ENCODE measurements around the gene FBXO31.

Gene FBXO31

DNA sequence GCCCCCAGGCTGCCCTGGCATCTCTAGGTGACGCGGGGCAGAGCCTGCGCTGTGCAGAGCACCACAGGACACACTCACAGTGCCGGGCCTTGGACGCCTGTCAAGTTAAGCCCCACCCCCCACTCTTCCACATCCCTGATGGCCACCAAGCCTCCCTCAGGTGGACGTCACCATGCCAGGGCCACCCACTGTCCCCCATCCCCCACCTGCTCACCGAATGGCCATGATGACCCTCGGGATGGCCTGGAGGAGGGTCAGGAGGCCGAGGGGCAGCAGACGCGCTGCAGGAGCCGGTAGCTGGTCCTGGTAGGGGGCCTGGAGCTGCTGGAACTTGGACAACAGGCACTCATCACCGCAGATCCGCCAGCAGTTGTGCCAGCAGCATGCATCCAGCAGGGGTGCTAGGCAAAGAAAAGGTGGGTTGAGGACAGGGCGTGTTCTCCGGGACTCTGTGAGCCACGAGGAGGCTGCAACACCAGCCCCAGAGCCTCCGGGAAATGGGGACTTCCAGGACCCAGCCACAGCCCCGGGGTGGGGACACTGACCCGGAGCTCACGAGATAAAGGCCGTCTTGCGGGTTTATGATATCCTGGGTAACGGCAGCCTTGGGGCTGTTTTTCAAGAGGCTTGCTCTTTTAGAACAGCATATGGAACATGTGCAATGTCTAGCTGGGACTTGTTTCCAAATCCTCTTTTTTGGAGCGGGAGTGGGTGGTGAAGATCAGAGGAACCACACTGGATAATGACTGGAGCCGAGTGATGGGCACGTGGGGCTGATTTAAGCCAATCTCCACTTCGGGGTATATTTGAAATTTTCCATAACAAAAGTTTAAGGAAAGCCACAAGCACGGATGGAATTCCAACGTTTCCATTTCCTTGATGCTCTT is 77.8 kb downstream of the FBXO31 start:
- no peak for DNase-seq

DNA sequence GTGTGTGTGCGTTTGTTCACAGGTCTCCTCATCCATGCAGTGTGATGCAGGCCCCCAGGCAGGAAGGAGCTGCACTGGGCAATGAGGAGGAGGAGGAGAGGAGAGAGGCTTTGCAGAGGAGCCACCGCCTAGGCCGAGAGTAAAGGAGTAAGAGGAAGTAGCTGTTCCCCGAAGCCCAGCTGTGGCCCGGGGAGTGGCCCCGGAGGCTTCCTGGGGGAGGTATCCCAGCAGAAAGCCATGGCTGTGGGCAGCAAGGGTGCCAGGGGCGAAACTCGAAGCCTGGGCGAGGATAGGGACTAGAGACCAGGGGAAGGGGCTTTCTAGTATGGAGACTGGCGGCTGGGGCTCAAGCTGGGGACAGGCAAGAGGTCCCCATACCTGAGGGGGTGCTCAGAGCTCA is 78.6 kb downstream of the FBXO31 start:
- DNase-seq = no peak

GRCh38 chr16:87303962-87304521 is 79.5 kb downstream of the FBXO31 start:
- DNase-seq = no peak

DNA sequence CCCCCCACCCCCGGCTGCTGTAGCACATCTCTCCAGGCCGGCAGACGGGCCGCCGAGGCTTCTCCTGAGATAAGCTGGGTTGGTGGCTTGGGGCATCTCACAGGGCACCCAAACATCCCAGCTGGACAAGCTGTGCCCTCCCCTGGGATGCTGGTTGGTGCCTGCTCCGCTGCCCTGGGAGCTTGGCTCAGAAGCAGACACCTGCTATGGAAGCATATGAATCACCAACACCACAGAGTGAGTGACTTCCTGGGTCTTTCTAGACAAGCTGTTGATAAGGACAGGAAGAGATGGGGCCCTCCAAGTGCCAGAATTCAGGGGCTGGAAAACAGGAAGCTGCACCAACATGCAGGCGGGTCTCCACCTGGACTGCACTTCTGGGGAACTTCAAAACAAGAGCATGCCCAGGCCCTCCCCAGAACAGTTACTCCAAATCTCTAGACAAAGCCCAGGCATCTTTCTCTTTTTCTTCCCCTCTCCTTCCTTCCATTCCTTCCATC is 80.1 kb downstream of the FBXO31 start:
- no peak for DNase-seq

- DNase-seq = no peak
These were observed 84.6 kb downstream of the FBXO31 start for GRCh38 chr16:87298857-87299465.

DNA sequence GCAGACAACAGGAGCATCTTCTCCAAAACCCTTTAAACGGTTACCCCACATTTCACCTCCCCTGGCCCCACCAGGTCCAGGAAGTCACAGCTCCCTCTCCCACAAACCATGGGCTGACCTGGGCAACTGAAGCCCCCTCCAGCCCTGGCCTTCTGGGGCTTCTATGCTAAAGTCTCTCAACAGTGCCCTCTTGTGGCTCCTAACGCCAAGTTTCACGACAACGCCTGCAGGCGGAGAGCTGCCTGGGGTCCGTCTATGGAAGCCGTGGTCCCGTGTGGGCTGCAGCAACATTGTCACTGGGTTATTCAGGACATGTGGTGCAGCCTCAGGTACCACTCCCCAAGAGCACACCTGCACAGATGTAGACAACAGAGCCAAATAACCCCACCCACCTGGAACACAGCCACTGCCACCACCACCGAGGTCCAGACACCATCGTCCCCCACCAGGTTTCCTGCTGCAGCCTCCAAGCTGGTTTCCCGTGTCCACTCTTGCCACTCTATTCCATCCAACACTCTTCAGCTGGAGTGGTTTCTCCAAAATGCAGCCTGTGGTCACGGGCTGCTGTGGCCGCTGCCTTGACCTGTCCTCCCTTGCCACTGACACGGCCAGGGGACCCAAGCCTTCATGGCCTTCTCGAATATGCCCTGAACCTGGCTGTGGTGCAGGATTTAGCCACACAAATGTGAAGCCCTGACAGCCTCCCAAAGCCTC is 85.5 kb downstream of the FBXO31 start:
- peak; percentile 20 for DNase-seq

- no peak for DNase-seq
These were observed 86.2 kb downstream of the FBXO31 start for GRCh38 chr16:87297407-87297806.

DNA sequence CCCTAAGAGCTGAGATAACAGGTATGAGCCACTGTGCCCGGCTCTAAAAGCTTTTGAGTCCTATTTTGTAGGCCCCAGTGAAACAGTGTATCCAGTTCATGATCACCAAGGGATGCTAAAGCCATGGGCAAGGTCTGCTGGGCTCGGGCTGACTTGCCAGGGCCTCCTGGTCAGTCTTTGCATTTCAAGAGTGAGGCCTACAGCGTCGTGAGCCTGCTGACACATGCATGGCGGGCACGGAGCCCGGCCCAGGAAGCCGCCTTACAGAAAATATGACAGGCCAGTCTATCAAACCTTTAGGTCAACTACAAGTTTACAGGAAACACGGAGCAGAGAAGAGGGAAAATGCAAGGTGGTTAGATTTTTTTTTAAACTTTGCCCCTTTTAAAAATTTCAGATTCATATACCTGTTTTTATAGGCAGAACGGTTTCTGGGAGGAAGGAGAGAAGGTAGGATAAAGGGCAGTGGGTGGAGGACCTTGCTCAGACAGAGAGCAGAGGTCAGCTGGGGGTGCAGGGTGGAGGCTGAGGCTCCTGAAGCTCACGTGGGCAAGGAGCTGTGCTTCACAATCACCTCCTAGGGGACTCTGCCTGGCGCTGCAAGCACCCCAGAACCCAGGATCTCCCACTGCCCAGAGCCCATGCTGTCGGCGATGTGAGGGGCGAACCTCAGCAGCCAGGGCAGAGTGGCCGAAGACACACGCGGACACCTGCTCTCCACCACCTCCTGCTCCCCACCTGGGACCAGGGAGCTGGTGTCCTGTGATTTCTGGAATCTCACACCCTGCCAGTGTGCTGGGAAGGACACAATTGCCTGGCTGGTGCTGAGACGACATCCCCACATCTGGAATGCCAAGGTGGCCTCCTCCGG is 87.7 kb downstream of the FBXO31 start:
- DNase-seq = no peak

DNA sequence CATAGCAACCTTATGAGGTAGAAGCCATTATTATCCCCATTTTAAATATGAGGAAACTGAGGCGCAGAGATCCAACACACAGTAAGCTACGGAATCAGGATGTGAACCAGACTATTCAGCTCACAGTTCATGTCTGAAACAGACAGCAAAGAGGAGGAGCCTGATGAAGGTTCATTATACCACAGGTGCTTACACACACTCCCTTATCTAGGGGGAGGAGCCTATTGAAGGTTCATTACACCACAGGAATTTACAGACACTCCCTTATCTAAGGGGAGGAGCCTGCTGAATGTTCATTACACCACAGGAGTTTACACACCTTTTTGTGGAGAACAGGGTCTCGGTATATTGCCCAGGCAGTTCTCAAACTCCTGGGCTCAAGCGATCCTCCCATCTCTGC is 88.3 kb downstream of the FBXO31 start:
- peak; percentile 20 for DNase-seq

- DNase-seq = no peak
These were observed 89.6 kb downstream of the FBXO31 start for GRCh38 chr16:87293990-87294389.

DNA sequence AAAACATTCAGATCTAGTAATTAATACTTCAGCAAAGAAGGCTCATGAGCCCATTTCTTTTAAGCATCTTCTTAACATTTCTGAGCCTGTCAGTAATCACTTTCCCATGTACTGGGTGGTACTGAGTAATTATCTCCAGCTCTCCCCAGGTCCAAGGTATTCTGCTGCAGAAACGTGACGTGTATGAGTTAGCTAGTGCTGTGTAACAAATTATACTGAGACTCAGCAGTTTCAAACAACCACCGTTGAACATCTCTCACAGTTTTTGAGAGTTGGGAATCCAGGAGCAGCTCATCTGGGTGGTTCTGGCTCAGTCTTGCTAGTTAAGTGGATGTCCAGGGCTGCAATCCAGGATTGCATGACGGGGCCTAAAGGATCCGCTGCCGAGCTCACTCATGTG is 91.6 kb downstream of the FBXO31 start:
- DNase-seq = no peak

GRCh38 chr16:87288753-87289362 is 94.7 kb downstream of the FBXO31 start:
- no peak for DNase-seq

GRCh38 chr16:87286839-87287626 is 96.5 kb downstream of the FBXO31 start:
- DNase-seq = no peak

DNA sequence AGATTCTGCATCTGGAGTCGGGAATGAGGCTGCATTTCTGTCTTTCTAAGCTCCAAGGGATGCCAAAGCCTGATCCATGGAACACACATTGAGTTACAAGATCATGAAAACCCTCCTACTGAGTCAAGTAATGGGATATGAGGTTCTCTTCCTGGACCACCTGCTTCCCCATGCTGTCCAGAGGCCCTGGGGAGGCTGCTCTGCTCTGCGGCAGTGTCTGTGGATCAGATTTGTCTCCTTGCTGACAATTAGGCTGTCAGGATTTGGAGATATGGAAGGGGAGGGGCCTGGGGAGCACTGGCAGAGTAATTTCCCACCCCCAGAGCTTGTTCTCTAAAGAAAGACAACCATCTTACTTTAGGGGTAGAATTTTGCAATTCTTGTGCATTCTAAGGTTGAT is 99.4 kb downstream of the FBXO31 start:
- no peak for DNase-seq

DNA sequence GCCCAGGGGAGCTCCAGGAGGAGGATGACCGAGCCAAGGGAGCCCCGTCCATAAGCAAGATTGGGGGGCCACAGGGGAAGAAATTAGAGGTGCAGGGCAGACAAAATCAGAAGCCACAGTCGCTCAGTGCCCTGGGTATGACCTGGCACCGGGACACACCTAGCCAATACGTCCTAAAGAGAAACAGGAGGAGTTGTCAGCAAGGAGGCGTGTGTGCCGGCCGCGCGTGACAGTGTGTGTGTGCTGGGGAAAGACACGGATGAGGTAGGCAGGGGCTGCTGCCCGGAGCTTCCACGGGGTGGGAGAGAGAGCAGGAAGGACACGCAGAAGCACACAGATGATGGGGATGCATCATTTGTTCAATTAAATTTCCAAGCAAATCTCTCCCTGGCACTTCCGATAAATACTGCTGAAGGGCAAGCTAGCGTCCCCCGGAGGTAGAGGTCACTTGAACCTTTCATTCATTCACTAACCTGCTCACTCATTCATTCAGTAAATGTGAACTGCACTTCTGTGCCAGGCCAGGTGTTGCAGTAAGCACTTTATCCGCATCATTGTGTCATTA is 104.4 kb downstream of the FBXO31 start:
- no peak for DNase-seq

DNA sequence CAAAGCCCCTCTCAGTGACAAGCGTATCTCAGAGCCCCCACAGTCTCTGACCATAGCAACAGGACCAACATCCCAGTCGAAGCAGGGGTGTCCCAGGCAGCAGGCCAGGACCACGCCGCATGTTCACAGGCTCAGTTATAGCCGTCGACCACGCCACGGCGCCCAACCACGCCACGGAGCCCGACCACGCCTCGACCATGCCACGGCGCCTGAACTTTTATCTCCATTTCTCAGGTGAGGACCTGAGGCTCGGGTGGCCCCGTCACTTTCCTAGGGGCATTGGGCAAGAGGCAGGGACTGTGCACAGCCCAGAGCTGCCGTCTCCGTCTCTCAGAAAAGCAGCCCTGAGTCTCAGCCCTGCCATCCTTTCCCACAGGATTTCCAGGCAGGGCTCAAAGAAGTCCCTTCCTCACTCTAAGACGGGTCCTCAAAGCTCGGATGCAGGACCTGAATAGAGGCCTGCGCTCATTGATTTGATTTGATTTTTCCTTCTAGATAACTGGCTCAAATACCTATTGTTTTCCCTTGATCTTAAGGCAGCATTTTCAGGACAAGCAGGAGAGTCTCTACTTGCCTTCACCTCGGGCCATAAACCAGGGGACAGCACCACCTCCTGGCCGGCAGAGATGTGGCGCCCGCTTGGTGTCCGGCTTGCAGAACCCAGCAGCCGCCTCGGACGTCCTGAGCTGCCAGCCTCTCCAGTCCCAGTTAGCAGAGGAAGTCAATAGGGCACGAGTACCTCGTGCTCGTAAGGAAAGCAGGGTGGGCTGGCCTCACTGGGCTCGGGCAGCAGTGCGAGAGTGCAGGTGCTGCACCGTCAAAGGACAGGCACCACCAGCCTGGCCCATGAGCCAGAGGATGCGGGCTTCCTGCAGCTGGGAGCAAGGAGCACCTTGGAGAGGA is 105.1 kb downstream of the FBXO31 start:
- DNase-seq = peak; percentile 23
